HG03025 (cell line): ENCODE results near the gene ITGB7.
"Not testable (repeated sequence)": the region's sequence is repeated elsewhere in the genome, so short reads cannot be mapped to it uniquely, and the experiment has no call there.

Experiments
- ATAC-seq: cut with Tn5 transposase; IDR thresholded peaks from one replicate; pipeline ENCODE4 v1.9.1; 2021; ENCODE audit warnings: mild to moderate bottlenecking, moderate library complexity; ENCODE audit not compliant: unreplicated experiment, low FRiP score

Gene ITGB7

DNA sequence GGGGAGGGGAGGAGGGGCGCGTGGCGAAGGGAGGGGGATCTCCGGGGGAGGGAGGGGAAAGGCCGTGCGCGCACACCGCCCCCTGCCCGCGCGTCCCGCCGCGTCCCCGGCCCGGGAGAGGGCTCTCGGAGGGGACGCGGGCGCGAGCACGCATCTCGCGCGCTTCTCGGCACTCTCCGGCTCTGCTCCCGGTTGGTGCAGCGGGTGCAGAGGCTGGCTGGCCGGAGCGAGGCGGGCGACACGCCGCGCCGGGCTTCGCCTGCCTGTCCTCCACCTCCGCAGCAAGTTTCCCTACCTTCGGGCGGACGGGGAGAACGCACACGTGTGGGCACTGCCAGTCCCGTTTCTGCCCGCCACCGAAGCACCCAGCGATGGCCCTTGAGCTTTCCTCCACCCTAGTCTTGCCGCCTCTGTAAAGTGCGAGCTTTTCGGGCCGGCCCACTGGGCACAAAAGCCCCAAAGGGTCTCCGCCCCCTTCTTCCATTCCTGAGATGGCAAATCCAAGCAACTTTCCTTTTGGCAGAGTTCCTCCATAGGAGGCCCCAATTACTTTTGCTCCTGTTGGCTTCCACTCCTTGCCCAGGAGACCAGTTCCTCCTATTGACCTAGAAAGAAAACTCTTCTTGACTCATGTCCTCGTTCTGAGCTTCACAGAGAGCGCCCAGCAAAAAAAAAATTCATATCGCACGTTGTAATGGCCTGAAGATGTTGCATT lies 26.0 kb downstream of the ITGB7 start:
- peak; percentile 34 for ATAC-seq

DNA sequence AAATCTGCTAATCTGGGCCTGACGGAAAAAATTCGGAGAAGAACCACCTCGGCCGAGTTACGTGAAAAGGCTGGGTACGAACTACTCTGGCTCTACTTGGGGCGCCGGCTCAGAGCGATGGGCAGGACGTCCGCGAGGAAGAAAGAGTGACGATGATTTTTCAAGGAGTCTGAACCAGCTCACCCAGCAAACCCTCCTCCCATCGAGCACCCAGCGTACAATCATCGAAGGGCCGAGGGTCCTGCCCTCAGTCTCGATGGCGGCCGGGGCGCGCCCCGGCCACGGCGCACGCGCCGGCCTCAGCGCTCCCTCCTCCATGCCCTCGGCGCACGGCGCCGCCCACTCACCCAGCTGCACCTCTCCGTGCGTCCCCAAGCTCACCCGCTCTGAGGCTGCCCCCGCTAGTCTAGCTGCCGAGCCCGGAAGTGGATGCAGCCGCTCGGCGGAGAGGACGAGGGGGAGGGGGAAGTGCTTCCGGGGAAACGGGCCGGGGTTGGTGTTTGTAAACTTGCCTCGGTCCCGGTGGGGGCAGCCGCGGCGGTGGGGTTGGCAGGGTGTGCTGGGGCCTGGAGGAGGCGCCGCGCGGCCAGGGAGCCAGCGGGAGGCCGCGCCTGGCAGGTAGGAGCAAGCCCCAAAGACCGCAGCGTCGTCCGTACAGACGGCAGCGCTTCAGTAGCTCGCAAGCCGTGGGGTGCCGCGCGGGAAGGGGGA lies 26.7 kb downstream of the ITGB7 start, which contains the start of the genes CSAD and ZNF740:
CSAD (minus strand) TSS at position 706 of the 711 bp plus-strand sequence. CDS start 7,455 bp downstream, outside the sequence.
ZNF740 (plus strand) TSS at position 503 of the 711 bp plus-strand sequence. CDS start 1,262 bp downstream, outside the sequence.
- peak; percentile 91 for ATAC-seq

DNA sequence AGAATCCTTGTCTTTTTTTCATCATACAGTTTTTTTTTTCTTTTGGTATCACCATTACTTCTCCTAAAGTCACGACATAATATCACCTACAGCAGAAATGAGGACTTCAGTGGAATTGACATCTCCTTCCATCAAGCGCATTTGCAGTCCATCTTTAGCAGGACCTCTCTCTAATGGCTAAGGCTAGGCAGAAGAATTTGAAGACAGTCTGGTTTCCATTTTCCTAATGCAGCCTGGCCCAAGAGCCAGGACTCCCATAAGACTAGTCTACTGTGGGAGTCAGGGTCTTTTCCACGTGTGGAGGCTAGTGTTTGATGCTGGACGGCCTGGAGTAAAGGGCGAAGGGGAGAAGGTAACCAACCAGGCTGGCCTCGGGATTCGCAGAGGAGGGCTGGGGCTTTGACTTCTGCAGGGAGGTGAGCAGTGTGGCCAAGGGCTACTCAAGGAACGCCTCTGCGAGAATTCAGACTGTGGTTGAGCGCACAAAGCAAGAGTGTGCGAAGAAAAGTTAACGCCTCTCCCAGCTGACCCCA lies 27.3 kb downstream of the ITGB7 start:
- peak; percentile 25 for ATAC-seq

DNA sequence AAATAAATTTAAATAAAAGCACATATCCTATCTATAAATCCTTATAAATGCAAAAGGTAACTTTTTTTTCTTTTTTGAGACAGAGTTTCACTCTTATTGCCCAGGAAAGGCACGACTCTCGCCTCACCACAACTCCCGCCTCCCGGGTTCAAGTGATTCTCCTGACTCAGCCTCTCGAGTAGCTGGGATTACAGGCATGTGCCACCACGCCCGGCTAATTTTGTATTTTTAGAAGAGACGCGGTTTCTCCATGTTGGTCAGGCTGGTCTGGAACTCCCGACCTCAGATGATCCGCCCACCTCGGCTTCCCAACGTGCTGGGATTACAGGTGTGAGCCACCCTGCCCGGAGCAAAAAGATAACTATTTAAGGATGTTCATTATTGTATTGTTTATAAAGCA lies 28.2 kb downstream of the ITGB7 start:
- ATAC-seq, result not testable (repeated sequence)

DNA sequence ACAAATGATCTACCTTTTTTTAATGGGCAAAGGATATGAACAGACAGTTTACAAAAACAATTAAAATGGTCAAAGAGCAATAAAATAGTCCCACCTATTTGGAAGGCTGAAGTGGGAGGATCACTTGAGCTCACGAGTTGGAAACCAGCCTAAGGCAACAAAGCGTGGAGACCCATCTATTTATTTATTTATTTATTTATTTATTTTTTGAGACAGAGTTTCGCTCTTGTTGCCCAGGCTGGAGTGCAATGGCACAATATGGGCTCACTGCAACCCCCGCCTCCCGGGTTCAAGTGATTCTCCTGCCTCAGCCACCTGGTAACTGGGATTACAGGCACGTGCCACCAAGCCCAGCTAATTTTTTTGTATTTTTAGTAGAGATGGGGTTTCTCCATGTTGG lies 29.6 kb downstream of the ITGB7 start:
- ATAC-seq, result not testable (repeated sequence)

DNA sequence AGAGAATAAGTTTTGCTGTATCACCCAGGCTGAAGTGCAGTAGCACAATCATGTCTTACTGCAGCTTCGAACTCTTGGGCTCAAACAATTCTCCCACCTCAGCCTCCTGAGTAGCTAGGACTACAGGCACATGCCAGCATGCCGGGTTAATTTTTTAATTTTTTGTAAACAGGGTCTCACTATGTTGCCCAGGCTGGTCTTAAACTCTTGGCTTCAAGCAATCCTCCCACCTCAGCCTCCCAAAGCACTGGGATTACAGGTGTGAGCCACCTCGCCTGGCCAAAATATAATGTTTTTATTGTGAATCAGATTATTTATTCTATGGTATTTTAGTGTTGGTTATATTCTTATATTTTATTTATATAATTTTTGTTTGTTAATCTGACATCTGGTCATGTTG lies 30.3 kb downstream of the ITGB7 start:
- ATAC-seq, result no peak

DNA sequence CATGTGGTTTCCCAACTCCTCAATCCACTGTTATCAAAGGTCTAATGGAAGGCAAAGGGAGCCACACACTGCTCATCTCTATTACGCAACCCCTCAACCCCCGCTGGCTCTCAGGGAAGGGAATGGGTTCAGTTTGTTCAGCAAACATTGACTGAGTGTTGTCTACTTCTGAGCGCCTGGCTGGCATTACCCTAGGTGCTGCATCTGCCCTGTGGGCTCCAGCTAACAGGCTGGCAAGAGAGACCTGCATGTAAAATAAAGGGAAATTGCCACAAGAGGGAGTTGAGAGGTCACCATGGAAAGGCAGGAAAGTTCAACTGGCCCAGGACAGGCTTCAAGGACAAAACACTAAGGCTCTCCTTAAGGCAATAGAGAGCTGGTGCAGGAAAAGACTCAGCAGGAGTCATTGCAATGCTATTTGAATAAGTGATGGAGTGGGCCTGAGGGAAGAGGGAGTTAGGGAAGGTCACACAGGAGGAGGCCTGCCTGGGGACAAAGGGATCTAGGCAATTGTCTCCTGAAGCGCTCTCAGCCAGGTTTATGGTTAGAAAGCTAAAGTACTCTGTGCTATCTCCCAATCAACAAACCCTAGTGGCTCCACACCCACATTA lies 32.1 kb downstream of the ITGB7 start:
- no peak for ATAC-seq

DNA sequence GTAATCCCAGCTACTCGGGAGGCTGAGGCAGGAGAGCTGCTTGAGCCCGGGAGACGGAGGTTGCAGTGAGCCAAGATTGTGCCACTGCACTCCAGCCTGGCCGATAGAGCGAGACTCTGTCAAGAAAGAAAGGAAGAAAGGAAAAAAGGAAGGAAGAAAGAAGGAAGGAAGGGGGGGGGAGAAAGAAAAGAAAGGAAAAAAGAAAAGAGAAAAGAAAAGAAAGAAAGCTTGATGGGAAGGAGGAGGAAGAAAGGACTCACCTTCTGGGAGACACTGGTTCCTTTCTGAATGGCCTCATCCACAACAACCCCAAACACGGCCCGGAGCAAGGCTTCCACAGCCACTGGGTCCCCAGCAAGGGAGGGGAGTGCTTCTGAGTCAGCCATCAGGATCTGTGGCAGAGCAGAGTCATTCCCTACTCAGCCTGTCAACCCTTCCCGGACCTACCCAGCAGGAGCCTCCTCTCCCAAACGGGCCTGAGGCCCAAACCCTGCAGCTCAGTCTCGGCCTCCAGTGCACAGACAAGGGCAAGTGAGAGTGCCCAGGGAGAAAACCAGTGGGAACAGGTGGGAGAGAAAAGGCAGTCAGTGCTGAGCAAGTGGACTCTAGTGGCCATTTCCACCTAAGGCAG lies 33.9 kb downstream of the ITGB7 start:
- no peak for ATAC-seq

DNA sequence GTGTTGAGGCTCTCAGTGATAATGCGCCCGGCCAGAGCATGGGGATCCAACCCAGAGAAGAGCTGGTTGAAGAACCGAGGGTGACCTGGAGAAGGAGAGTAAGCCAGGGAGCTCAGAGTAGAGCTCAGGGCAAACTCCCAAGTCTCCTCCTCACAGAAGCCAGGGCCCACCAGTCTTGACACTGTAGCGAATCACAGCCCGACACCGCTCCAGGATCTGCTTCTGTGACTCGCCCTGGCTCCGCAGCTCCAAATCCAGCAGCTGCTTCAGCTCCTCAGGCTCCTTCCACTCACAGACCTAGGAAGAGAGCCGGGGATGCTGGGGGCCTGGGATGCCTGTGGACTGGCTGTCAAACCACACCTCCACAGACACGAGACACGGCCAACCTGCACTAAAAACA lies 34.7 kb downstream of the ITGB7 start:
- ATAC-seq, result no peak

DNA sequence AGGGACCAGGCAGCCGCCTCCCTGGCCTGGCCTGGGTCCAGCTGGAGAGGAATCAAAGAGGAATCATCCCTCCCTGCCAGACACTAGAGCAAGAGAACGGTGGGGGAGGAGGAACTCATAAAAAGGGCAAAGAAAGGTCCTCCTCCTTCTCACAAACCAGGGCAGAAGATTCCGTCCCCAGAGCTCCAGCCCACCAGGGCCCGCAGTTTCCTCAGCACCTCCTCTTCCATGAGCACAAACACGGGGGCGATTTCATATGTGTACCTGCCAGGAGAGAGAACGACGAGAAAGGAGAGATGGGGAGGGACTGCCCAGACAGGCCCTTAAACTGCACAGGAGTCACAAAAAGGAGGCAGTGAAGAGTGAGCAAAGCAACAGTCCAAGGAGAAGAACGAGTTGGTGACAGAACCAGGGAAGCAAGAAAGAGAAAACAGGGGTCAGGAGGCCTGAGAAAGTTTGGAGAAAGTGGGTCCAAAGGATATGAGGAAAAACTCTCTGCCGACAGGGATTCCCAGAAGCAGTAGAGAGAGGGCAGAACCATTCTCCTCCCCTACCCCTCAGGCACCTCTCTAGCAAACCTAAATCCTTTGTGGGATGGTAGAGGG lies 35.2 kb downstream of the ITGB7 start:
- ATAC-seq, result no peak

DNA sequence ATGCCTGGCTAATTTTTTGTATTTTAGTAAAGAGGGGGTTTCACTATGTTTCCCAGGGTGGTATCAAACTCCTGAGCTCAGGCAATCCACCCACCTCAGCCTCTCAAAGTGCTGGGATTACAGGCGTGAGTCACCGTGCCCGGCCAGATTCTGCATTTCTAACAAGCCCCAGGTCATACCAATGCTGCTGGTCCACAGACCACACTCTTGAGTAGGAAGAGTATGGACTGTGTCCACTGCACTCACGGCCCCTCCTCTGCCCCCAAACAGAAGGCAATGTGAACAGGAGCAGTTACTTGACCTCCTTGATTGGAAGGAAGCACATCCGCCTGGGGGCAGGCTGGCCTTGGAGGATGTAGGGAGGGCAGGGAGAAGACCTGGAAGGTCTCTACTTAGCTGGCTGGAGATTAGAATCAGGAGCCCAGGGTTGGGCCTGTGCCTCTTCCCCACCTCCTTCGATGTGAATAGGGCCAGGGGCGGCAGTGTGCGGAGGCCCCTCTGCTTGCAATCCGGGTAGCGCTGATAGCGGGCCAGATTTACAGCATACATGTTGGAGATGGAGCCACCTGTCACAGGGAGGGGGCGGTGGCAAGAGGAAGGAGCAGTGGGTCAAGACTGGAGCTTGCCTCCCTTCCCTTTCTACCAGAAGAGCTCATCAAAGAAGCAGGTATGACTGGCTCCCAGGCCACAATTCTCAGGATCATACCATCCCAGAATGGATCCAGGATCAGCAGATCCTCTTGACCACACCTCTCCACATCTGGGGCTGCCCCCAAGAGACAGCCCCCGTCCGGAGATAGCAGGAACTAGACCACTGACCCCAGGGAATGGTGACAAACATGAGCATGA lies 36.0 kb downstream of the ITGB7 start:
- no peak for ATAC-seq

DNA sequence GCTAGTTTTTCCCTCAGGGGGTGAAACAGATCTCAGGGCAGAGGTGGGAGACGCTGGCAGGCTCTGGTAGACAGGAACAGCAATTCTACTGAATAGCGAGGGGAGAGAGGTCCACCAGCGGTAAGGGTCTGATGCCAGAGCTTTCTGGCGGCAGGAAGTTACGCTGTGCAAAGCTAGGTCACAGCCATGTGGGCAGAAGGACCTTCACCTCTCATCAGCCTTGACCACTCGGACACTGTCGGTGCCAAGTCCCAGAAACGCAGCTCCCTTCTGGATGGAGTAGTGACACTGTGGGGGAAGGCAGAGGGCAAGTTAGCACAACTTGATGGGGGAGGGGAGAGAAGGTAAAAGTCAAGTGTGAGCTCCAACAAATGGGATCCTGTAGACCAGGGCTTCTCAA lies 36.8 kb downstream of the ITGB7 start:
- no peak for ATAC-seq

DNA sequence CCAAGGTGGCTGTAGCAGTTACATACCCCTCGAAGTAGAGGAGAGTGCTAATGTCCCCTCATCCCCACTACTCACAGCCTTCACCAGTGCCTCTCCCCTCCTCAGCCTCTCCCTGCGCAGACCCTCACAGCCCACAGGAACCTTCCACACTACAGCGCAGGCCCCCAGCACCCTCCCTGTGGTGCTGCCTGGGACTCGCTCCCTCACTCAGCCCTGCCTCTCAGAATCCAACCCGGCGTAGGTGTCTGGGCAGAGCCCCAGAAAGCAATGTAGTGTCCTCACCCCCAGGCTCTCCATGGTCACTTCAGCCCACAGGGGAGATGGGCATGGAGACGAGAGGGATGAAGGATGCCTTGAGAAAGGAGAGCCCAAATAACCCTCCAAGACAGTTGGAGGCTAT lies 37.4 kb downstream of the ITGB7 start:
- ATAC-seq, result no peak

DNA sequence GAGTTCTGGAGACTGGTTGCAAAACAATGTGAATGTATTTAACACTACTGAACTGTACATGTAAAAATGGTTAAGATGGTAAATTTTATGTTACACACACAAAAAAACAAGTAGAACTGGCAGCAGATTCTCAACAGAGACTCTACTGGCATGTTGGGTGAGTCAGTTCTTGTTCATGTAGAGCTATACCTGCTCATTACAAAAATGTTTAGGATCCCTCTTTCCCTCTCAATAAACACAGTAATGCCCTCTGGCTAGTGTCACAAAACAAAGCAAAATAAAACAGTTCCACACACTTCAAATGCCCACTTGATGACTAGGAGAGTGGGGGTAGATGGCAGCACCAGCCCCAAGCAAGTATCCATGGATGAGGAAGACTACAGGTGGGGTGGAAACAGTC lies 40.2 kb downstream of the ITGB7 start:
- ATAC-seq, result no peak

DNA sequence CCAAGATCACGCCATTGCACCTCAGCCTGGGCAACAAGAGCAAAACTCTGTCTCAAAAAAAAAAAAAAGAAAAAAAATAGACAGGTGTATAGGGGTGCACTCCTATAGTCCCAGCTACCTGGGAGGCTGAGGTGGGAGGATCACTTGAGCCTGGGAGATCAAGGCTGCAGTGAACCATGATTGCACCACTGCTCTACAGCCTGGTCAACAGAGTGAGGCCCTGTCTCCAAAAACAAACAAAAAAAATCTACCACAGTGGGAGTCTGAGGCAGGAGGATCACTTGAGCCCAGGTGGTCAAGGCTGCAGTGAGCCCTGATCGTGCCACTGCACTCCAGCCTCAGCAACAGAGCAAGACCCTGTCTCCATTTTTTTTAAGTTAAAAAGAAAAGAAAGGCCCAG lies 44.0 kb downstream of the ITGB7 start:
- ATAC-seq, result not testable (repeated sequence)

DNA sequence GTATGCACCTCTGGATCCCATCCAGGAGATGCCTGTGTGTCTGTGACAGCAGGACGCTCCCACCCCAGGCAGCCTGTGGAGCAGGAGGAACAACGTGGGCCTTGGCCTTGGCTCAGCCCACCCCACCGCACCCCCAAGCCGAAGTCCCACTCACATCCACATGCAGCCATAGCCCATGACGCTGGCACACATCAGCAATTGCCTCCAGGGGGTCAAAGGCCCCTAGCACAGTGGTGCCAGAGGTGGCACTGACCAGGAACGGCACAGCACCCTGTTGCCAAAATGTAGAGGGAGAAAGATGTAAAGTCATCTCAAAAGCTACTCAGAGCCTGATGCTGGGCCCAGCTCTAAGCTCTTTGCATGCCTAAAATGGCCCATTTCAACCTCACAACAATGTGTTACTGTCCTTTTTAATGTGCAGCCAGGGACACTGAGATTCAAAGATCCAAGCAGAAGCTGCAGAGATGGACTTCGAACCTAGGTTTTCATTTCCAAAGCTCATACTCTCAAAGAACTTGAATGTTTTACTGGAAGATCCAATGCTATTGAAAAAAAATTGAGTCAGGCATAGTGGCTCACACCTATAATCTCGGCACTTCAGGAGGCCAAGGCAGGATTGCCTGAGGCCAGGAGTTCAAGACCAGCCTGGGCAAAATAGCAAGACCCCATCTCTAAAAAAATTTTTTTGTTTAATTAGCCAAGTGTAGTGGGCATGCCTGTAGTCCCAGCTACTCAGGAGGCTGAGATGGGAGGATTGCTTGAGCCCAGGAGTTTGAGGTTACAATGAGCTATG lies 45.7 kb downstream of the ITGB7 start:
- ATAC-seq, result no peak

DNA sequence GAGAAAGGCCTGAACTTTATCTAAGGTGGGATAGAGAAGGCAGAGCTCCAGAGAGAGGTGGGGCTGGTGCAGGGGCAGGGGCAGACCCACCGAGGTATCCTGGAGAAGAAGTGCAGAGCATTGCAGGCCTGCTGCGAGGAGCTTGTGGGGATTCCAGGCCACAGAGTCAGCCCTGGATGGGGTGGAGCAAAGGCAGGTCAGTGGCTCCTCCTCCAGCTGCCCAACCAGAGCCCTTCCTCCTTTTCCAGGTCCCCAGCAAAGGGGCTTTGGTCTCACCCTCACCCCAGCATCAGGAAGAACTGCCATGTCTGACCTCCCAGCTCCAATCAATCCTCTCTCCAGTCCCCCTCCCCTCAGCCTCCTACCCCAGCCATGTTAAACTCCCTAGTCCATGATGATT lies 46.4 kb downstream of the ITGB7 start:
- no peak for ATAC-seq

DNA sequence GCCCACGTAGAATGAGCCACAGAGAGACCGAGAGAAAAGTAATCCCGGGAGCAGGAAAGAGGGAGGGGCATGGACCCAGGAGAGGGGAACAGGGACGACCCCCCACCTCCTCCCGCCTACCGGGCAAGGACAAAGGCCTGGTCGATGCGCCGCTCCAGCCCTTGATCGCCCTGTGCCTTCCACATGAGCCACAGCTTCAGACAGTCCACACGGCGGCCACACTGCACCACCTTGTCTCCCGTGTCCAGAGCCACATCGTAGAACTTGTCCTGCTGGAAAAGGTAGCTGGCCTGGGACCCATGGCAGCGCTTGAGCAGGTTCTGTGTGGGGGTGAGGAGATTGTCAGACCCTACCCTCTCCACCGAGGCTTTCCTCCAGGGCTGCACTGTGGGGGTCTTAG lies 47.1 kb downstream of the ITGB7 start:
- no peak for ATAC-seq
